A549 (cell line): ENCODE data around the gene AP4S1.

Source experiments
- MYC ChIP-seq: IDR thresholded peaks from 2 replicates; pipeline ENCODE4 v1.6.1; 2012; ENCODE audit warnings: mild to moderate bottlenecking, inconsistent platforms, low read length, improper control_type of control experiment, borderline replicate concordance
- PBX3 ChIP-seq: IDR thresholded peaks from 2 replicates; pipeline ENCODE4 v1.6.1; 2012
- PHF8 ChIP-seq: fragments of 200-600 bp; sonication (generic); IDR thresholded peaks from 2 replicates; pipeline ENCODE4 v1.6.1; 2016; ENCODE audit warnings: low read depth, mild to moderate bottlenecking, antibody characterized with exemption, moderate library complexity, borderline replicate concordance
- POLR2A ChIP-seq: IDR thresholded peaks from 2 replicates; pipeline ENCODE4 v1.6.1; 2012; ENCODE audit warnings: mild to moderate bottlenecking, low read length

DNA sequence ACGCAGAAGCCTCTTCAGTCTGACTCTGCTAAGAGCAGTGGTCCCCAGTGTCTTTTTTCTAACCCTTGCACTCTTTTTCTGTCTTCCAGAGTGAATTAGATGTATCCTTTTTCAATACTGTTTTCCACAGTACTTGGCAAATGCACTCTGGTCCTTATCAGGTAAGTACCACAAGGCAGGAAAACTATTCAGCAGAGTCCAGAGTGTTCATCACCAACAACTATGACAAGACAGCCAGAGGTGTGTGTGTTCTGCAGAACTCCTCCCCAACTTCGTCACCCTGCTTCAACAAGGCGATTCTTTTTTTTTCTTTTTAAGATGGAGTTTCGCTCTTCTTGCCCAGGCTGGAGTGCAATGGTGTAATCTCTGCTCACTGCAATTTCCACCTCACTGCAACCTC is 55.0 kb downstream of the AP4S1 start:
- no peak for TF ChIP-seq MYC
- no peak for TF ChIP-seq PHF8
- TF ChIP-seq PBX3: no peak
- TF ChIP-seq POLR2A: no peak
